Raji (cell line): ENCODE measurements around the gene OR10J5.

Experiments
- POLR2A ChIP-seq: IDR thresholded peaks from 2 replicates; pipeline ENCODE4 v1.6.1; 2011; ENCODE audit warnings: low read depth, low read length, control low read depth; ENCODE audit not compliant: insufficient read depth

Gene OR10J5

GRCh38 chr1:159535907-159536306 is at the start of gene OR10J5:
TSS of gene OR10J5 (minus strand) at chr1:159536007. CDS start at chr1:159536007, 0 bp downstream.
- no peak for TF ChIP-seq POLR2A

- TF ChIP-seq POLR2A = no peak
These were observed 48.7 kb upstream of the OR10J5 start for GRCh38 chr1:159584536-159584935.

GRCh38 chr1:159581422-159581821 is 45.6 kb upstream of the OR10J5 start:
- TF ChIP-seq POLR2A = no peak

GRCh38 chr1:159580340-159580739 is 44.5 kb upstream of the OR10J5 start:
- no peak for TF ChIP-seq POLR2A

GRCh38 chr1:159577446-159577845 is 41.6 kb upstream of the OR10J5 start:
- TF ChIP-seq POLR2A = no peak

- no peak for TF ChIP-seq POLR2A
These were observed 26.9 kb upstream of the OR10J5 start for GRCh38 chr1:159562680-159563079.

- no peak for TF ChIP-seq POLR2A
These were observed 25.7 kb upstream of the OR10J5 start for GRCh38 chr1:159561497-159561896.

GRCh38 chr1:159560599-159560998 is 24.8 kb upstream of the OR10J5 start:
- no peak for TF ChIP-seq POLR2A

- TF ChIP-seq POLR2A = no peak
These were observed 21.1 kb upstream of the OR10J5 start for GRCh38 chr1:159556931-159557369.

GRCh38 chr1:159554696-159555095 is 18.9 kb upstream of the OR10J5 start:
- TF ChIP-seq POLR2A = no peak

- TF ChIP-seq POLR2A = no peak
These were observed 18.5 kb upstream of the OR10J5 start for GRCh38 chr1:159554261-159554660.

- no peak for TF ChIP-seq POLR2A
These were observed 12.3 kb upstream of the OR10J5 start for GRCh38 chr1:159548126-159548525.

GRCh38 chr1:159532922-159533321 is 2.9 kb downstream of the OR10J5 start:
- no peak for TF ChIP-seq POLR2A

- TF ChIP-seq POLR2A = no peak
These were observed 25.6 kb downstream of the OR10J5 start for GRCh38 chr1:159510229-159510541.

GRCh38 chr1:159509440-159510228 is 26.2 kb downstream of the OR10J5 start:
- TF ChIP-seq POLR2A = no peak

GRCh38 chr1:159508951-159509350 is 26.9 kb downstream of the OR10J5 start:
- no peak for TF ChIP-seq POLR2A

GRCh38 chr1:159505676-159506075 is 30.1 kb downstream of the OR10J5 start:
- TF ChIP-seq POLR2A = no peak
